K562 (cell line): ENCODE data around the gene USP8. TPM values are rescaled to one million over a fixed set of nuclear protein-coding genes. Genes with fewer than 3 reads are reported as not detected.

Source experiments
- E2F1 ChIP-seq: sonication (generic); formaldehyde crosslinking; IDR thresholded peaks from 2 replicates; pipeline ENCODE4 v1.8.1; 2023; ENCODE audit warnings: mild to moderate bottlenecking, missing genetic modification reagents, moderate library complexity
- GTF3C2 ChIP-seq: IDR thresholded peaks from 3 replicates; pipeline ENCODE4 v1.6.1; 2011; ENCODE audit warnings: borderline replicate concordance, mild to moderate bottlenecking, moderate library complexity; ENCODE audit not compliant: insufficient read length; ENCODE audit errors: extremely low read depth
- HBP1 ChIP-seq: fragments of 450-650 bp; formaldehyde crosslinking; IDR thresholded peaks from 2 replicates; pipeline ENCODE4 v1.4.0; 2022; ENCODE audit warnings: missing genetic modification characterization
- HIVEP1 ChIP-seq: fragments of 250-450 bp; sonication (Bioruptor Pico); IDR thresholded peaks from 2 replicates; pipeline ENCODE4 v1.4.0; 2020; ENCODE audit warnings: mild to moderate bottlenecking
- HMBOX1 ChIP-seq: sonication (generic); IDR thresholded peaks from 2 replicates; pipeline ENCODE4 v1.6.1; 2016
- HNRNPK ChIP-seq: fragments of 200-400 bp; formaldehyde crosslinking; IDR thresholded peaks from one replicate; pipeline ENCODE4 v1.6.1; 2018; ENCODE audit warnings: mild to moderate bottlenecking, low read depth, low read length; ENCODE audit not compliant: poor library complexity, severe bottlenecking
- L3MBTL2 ChIP-seq: fragments of 450-650 bp; IDR thresholded peaks from 2 replicates; pipeline ENCODE4 v1.6.1; 2016; ENCODE audit warnings: mild to moderate bottlenecking, moderate library complexity
- PCBP2 ChIP-seq: fragments of 200-400 bp; formaldehyde crosslinking; IDR thresholded peaks from 2 replicates; pipeline ENCODE4 v1.6.1; 2018; ENCODE audit warnings: low read length, low read depth, mild to moderate bottlenecking, moderate library complexity; ENCODE audit not compliant: poor library complexity, severe bottlenecking
- PKNOX1 ChIP-seq: fragments of 450-650 bp; IDR thresholded peaks from 2 replicates; pipeline ENCODE4 v1.6.1; 2016
- POLR2AphosphoS2 ChIP-seq: IDR thresholded peaks from 2 replicates; pipeline ENCODE4 v1.6.1; 2012; ENCODE audit warnings: low read length, improper control_type of control experiment
- RBM15 ChIP-seq: fragments of 200-400 bp; formaldehyde crosslinking; IDR thresholded peaks from 2 replicates; pipeline ENCODE4 v1.6.1; 2018; ENCODE audit warnings: mild to moderate bottlenecking, low read length, moderate library complexity; ENCODE audit not compliant: insufficient read depth
- SMARCC2 ChIP-seq: fragments of 450-650 bp; IDR thresholded peaks from 2 replicates; pipeline ENCODE4 v1.6.1; 2017; ENCODE audit warnings: antibody characterized with exemption, moderate library complexity, mild to moderate bottlenecking, low read depth
- SRSF1 ChIP-seq: fragments of 200-400 bp; formaldehyde crosslinking; IDR thresholded peaks from 2 replicates; pipeline ENCODE4 v1.6.1; 2017; ENCODE audit warnings: mild to moderate bottlenecking, low read depth, low read length, moderate library complexity
- ZBTB17 ChIP-seq: fragments of 450-650 bp; formaldehyde crosslinking; IDR thresholded peaks from 2 replicates; pipeline ENCODE4 v1.4.0; 2020; ENCODE audit warnings: mild to moderate bottlenecking
- ZNF583 ChIP-seq: fragments of 250-450 bp; sonication (Bioruptor Pico); IDR thresholded peaks from 2 replicates; pipeline ENCODE4 v1.4.0; 2020
- ZNF586 ChIP-seq: fragments of 450-650 bp; formaldehyde crosslinking; conservative IDR thresholded peaks from 2 replicates; pipeline ENCODE4 v1.4.0; 2020; ENCODE audit warnings: mild to moderate bottlenecking, moderate library complexity
- ZNF655 ChIP-seq: fragments of 250-450 bp; sonication (Bioruptor Pico); IDR thresholded peaks from 2 replicates; pipeline ENCODE4 v1.5.0; 2021
- ZNF77 ChIP-seq: fragments of 250-450 bp; sonication (Bioruptor Pico); IDR thresholded peaks from 2 replicates; pipeline ENCODE4 v1.5.0; 2020
- polyA plus RNA-seq, 8 experiments: library from polyadenylated mRNA; depleted of rRNA in 4 of 8; stranded (reverse) in 5 of 8; unstranded in 3 of 8; fragments of >200 nt; fragmentation: Nextera tagmentation in 2 of 8; fragmentation: Illumina TruSeq in 1 of 8; extraction: Ambion mirVana in 2 of 8; extraction: Trizol in 1 of 8; gene quantifications; 2 replicates each; pipeline versions ENCODE4 v1.2.1 to v1.2.3, GENCODE V29; 2011 to 2014; ENCODE audit warnings: inconsistent platforms in 1 of 8, missing spikeins in 1 of 8
- total RNA-seq, 7 experiments: library from RNA; depleted of rRNA in 6 of 7; stranded (reverse); fragments of >200 nt in 6 of 7; fragmentation: Illumina TruSeq in 2 of 7; extraction: Trizol in 2 of 7; gene quantifications; 2 replicates each; pipeline versions ENCODE4 v1.2.1 to v1.2.3, GENCODE V29; 2011 to 2021; ENCODE audit warnings: low replicate concordance in 1 of 7

USP8 gene
- total and polyA plus RNA-seq, 9 of the 15 experiments (the other 6 are each of a cell fraction or from before 2014, with no cell fraction given): 35.1 to 58.4 (median 46.1) TPM

- TF ChIP-seq GTF3C2 (no peak), ZNF586 (CRISPR knock-in tag) (no peak), PCBP2 (no peak), POLR2AphosphoS2 (peak; percentile 88; the same call in 1 of the 2 replicates), L3MBTL2 (peak; percentile 56; the same call in 1 of the 2 replicates), ZNF77 (CRISPR knock-in tag) (no peak), SRSF1 (no peak), PKNOX1 (peak; percentile 64), HNRNPK (no peak), RBM15 (no peak), E2F1 (CRISPR knock-in tag) (0 out of 2 replicates have a peak, but pooled peaks have one; percentile 43), SMARCC2 (no peak), ZBTB17 (CRISPR knock-in tag) (0 out of 2 replicates have a peak, but pooled peaks have one; percentile 20), HBP1 (CRISPR knock-in tag) (no peak), HIVEP1 (no peak), HMBOX1 (no peak), ZNF583 (no peak), ZNF655 (CRISPR knock-in tag) (no peak)
Measured at GRCh38 chr15:50424066-50424890, at the start of gene USP8 (continued).
